H9 (cell line): ENCODE results near the gene DPCD. TPM values are rescaled to one million over a fixed set of nuclear protein-coding genes. Genes with fewer than 3 reads are reported as not detected.

ENCODE experiments used
- DNase-seq: peaks from one replicate; pipeline ENCODE4 v3.0.0-alpha.2; 2017
- H2AFZ ChIP-seq: one replicate; pipeline ENCODE4 v1.6.1; 2013; ENCODE audit warnings: mild to moderate bottlenecking, low read length, control low read depth, moderate library complexity
- H2AK5ac ChIP-seq: 2 replicates; pipeline ENCODE4 v1.6.1; 2013; ENCODE audit warnings: low read length, control low read depth, mixed read lengths; ENCODE audit not compliant: insufficient read length
- H2BK120ac ChIP-seq: one replicate; pipeline ENCODE4 v1.6.1; 2013; ENCODE audit warnings: low read depth, mild to moderate bottlenecking, low read length, control low read depth, inconsistent platforms; ENCODE audit not compliant: poor library complexity, severe bottlenecking
- H2BK12ac ChIP-seq: 2 replicates; pipeline ENCODE4 v1.6.1; 2013; ENCODE audit warnings: low read length, control low read depth, mixed read lengths, low read depth; ENCODE audit not compliant: insufficient read length
- H2BK15ac ChIP-seq: 2 replicates; pipeline ENCODE4 v1.6.1; 2013; ENCODE audit warnings: low read depth, low read length, control low read depth
- H2BK20ac ChIP-seq: one replicate; pipeline ENCODE4 v1.6.1; 2013; ENCODE audit warnings: low read depth, mild to moderate bottlenecking, low read length, control low read depth, inconsistent platforms; ENCODE audit not compliant: poor library complexity, severe bottlenecking
- H2BK5ac ChIP-seq: 2 replicates; pipeline ENCODE4 v1.6.1; 2013; ENCODE audit warnings: low read length, control low read depth, mixed read lengths; ENCODE audit not compliant: insufficient read length
- H3K14ac ChIP-seq: 2 replicates; pipeline ENCODE4 v1.6.1; 2013; ENCODE audit warnings: low read length, control low read depth; ENCODE audit not compliant: insufficient read depth
- H3K18ac ChIP-seq: 2 replicates; pipeline ENCODE4 v1.6.1; 2013; ENCODE audit warnings: low read depth, mild to moderate bottlenecking, mixed read lengths, low read length, control low read depth; ENCODE audit not compliant: insufficient read length
- H3K23ac ChIP-seq: 2 replicates; pipeline ENCODE4 v1.6.1; 2013; ENCODE audit warnings: low read length, control low read depth, mixed read lengths, low read depth; ENCODE audit not compliant: insufficient read length
- H3K23me2 ChIP-seq: 2 replicates; pipeline ENCODE4 v1.6.1; 2013; ENCODE audit warnings: low read depth, mild to moderate bottlenecking, mixed read lengths, low read length, control low read depth; ENCODE audit not compliant: insufficient read length, poor library complexity, severe bottlenecking
- H3K27ac ChIP-seq: 2 replicates; pipeline ENCODE4 v1.5.1; 2013; ENCODE audit warnings: low read length, control low read depth, mixed read lengths, low read depth; ENCODE audit not compliant: insufficient read length
- H3K27me3 ChIP-seq: 2 replicates; pipeline ENCODE4 v1.6.1; 2013; ENCODE audit warnings: low read length, control low read depth, inconsistent platforms; ENCODE audit not compliant: insufficient read depth
- H3K4ac ChIP-seq: 2 replicates; pipeline ENCODE4 v1.6.1; 2013; ENCODE audit warnings: low read depth, mild to moderate bottlenecking, control low read depth, inconsistent platforms, low read length, moderate library complexity
- H3K4me1 ChIP-seq: 2 replicates; pipeline ENCODE4 v1.6.1; 2013; ENCODE audit warnings: low read length, control low read depth, inconsistent platforms; ENCODE audit not compliant: insufficient read depth
- H3K4me2 ChIP-seq: 2 replicates; pipeline ENCODE4 v1.6.1; 2013; ENCODE audit warnings: low read length, control low read depth, mixed read lengths; ENCODE audit not compliant: insufficient read length, insufficient read depth
- H3K56ac ChIP-seq: 2 replicates; pipeline ENCODE4 v1.6.1; 2013; ENCODE audit warnings: low read depth, mild to moderate bottlenecking, mixed read lengths, low read length, control low read depth; ENCODE audit not compliant: insufficient read length
- H3K79me1 ChIP-seq: 2 replicates; pipeline ENCODE4 v1.6.1; 2013; ENCODE audit warnings: low read depth, mild to moderate bottlenecking, moderate library complexity, low read length, control low read depth, inconsistent platforms; ENCODE audit not compliant: insufficient read depth, poor library complexity, severe bottlenecking
- H3K79me2 ChIP-seq: 2 replicates; pipeline ENCODE4 v1.6.1; 2013; ENCODE audit warnings: low read length, control low read depth, inconsistent platforms; ENCODE audit not compliant: insufficient read depth
- H3K9ac ChIP-seq: 2 replicates; pipeline ENCODE4 v1.6.1; 2013; ENCODE audit warnings: low read length, control low read depth, mixed read lengths; ENCODE audit not compliant: insufficient read length; ENCODE audit errors: extremely low read depth
- H3K9me3 ChIP-seq: one replicate; pipeline ENCODE4 v1.6.1; 2013; ENCODE audit warnings: low read depth, low read length, inconsistent platforms; ENCODE audit not compliant: control insufficient read depth
- H3T11ph ChIP-seq: one replicate; pipeline ENCODE4 v1.6.1; 2013; ENCODE audit warnings: mild to moderate bottlenecking, low read length, control low read depth, inconsistent platforms
- H4K20me1 ChIP-seq: one replicate; pipeline ENCODE4 v1.6.1; 2013; ENCODE audit not compliant: control insufficient read depth, insufficient read length, insufficient read depth
- H4K5ac ChIP-seq: 2 replicates; pipeline ENCODE4 v1.6.1; 2013; ENCODE audit warnings: low read depth, mild to moderate bottlenecking, mixed read lengths, low read length, control low read depth; ENCODE audit not compliant: insufficient read length
- H4K8ac ChIP-seq: replicated peaks from 2 replicates; pipeline ENCODE4 v1.6.1; 2013; ENCODE audit warnings: low read length, control low read depth, mixed read lengths, low read depth; ENCODE audit not compliant: insufficient read length
- H4K91ac ChIP-seq: 2 replicates; pipeline ENCODE4 v1.6.1; 2013; ENCODE audit warnings: low read depth, mild to moderate bottlenecking, moderate library complexity, mixed read lengths, low read length, control low read depth; ENCODE audit not compliant: insufficient read length
- H3K27ac Mint-ChIP-seq, 3 experiments: 2 replicates in 2 of 3; 3 replicates in 1 of 3; pipeline ENCODE4 v1.8.0; 2020 to 2021; ENCODE audit warnings: mixed read lengths in 3 of 3, mild to moderate bottlenecking in 1 of 3, moderate library complexity in 1 of 3
- H3K27me3 Mint-ChIP-seq: 2 replicates; pipeline ENCODE4 v1.8.0; 2021; ENCODE audit warnings: low read depth, mild to moderate bottlenecking, moderate library complexity, mixed read lengths
- H3K36me3 Mint-ChIP-seq, 3 experiments: 2 replicates in 2 of 3; 3 replicates in 1 of 3; pipeline ENCODE4 v1.8.0; 2020 to 2021; ENCODE audit warnings: low read depth in 3 of 3, mixed read lengths in 3 of 3; ENCODE audit not compliant: insufficient read depth in 1 of 3
- H3K4me1 Mint-ChIP-seq, 2 experiments: 2 replicates each; pipeline ENCODE4 v1.8.0; 2020; ENCODE audit warnings: mixed read lengths in 2 of 2
- H3K4me3 Mint-ChIP-seq, 2 experiments: 2 replicates in 1 of 2; 3 replicates in 1 of 2; pipeline ENCODE4 v1.8.0; 2020 to 2021; ENCODE audit warnings: mild to moderate bottlenecking in 2 of 2, mixed read lengths in 2 of 2, moderate library complexity in 1 of 2
- H3K9me3 Mint-ChIP-seq, 2 experiments: 2 replicates in 1 of 2; 3 replicates in 1 of 2; pipeline ENCODE4 v1.8.0; 2020; ENCODE audit warnings: mild to moderate bottlenecking in 2 of 2, mixed read lengths in 2 of 2, moderate library complexity in 1 of 2
- WGBS: extraction: QIAGEN DNeasy Blood & Tissue Kit; methylation state at CpG from one replicate; pipeline ENCODE4 v1.1.7; 2013; ENCODE audit warnings: missing lambda C conversion rate, low lambda C conversion rate, mixed read lengths; ENCODE audit not compliant: insufficient read length; ENCODE audit errors: extremely low coverage; 5-methylcytosine and 5-hydroxymethylcytosine counted together
- total RNA-seq: library from RNA; stranded (reverse); gene quantifications from 2 replicates; pipeline ENCODE4 v1.2.1, GENCODE V29; 2021
- TF ChIP-seq, protein P1 (sequence below): fragments of 200-600 bp; sonication (generic); conservative IDR thresholded peaks from 3 replicates; pipeline ENCODE4 v1.8.0; 2021; ENCODE audit warnings: antibody characterized with exemption, mild to moderate bottlenecking

The DPCD gene
- total RNA-seq, 1 experiment from 2014 or later, result 21.8 TPM

DNA sequence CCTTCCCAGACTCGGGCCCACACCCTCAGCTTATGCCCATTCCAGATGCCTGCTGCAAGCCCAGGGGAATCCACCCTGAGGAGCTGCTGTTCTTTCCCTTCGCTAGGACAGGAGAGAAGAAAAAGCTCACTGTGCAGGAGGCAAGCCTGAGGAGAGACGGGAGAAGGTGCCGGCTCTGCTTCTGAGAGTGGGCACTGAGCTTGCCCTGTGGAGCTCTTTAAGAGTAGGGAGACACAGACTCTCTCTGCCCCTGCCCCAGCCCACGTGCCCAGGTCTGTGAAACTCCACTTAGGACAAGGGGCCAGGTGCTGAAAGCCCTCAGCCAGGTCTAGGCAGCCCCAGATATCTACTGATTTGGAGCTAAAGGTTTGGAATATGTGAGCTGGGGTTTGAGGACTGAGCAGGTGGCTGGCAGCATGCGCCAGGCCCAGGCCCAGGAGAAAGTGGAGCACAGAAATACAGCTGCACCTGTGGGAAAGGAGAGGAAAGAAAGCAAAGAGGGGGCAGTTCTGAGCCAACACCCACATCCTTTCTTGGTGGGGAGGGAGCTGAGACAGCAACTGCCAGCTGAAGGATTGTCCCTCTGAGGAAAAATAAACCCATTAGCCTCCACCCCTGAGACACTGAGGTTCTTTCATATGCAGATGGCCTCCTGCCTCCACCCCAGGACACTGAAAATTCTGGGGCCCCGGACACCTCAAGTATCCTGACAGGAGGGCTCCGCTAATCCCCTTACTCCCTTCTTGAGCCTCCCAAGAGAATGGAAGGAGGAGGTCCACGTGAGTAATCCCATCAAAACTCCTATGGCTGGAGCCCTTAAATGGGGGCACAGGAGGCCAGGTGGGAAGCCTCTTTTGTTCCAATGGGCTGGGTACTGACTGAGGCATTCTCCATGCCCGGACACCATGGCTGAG, 7.4 kb upstream of the DPCD start:
- DNase-seq, result no peak
- no CpG with 5 or more reads among the region's 10 CpGs for WGBS

More for the DNA sequence above, 7.4 kb upstream of the DPCD start:
- no peak overlapping the region for H2AK5ac ChIP-seq
- H4K20me1 ChIP-seq, result peaks cover 3% of the 10 kb centered on the region
- Mint-ChIP-seq H3K4me3 (peak overlapping the region in 1 of 2 experiments; percentile 16; a peak in 2 of 5 replicates), H3K27me3 (peaks cover 8% of the 10 kb centered on the region), H3K9me3 (peaks cover 3 to 8% of the 10 kb centered on the region in 2 experiments; a peak in 3 of 5 replicates), H3K27ac (peak overlapping the region; percentile 35 to 94 (median 47); a peak in 2 of 7 replicates), H3K36me3 (peaks cover 32 to 75% (median 58%) of the 10 kb centered on the region in 3 experiments), H3K4me1 (peaks cover 22 to 31% of the 10 kb centered on the region in 2 experiments)
- no peak overlapping the region for H4K91ac ChIP-seq
- no peaks in the 10 kb centered on the region for H3K79me1 ChIP-seq
- no peak overlapping the region for H3K23ac ChIP-seq
- no peak overlapping the region for H3K9ac ChIP-seq
- no peaks in the 10 kb centered on the region for H3K79me2 ChIP-seq
- no peak overlapping the region for H3K4ac ChIP-seq
- H3K4me2 ChIP-seq, result no peak overlapping the region
- no peak overlapping the region for H2BK120ac ChIP-seq
- H2BK12ac ChIP-seq, result no peak overlapping the region
- no peak overlapping the region for H2AFZ ChIP-seq
- no peaks in the 10 kb centered on the region for H3K9me3 ChIP-seq
- H3K23me2 ChIP-seq, result no peaks in the 10 kb centered on the region
- H3K18ac ChIP-seq, result no peak overlapping the region
- H3T11ph ChIP-seq, result no peak overlapping the region
- no peak overlapping the region for H4K5ac ChIP-seq
- no peak overlapping the region for H3K27ac ChIP-seq
- H3K4me1 ChIP-seq, result 0 out of 2 replicates have a peak, but pooled peaks cover 2% of the 10 kb centered on the region
- H3K27me3 ChIP-seq, result no peaks in the 10 kb centered on the region
- H3K56ac ChIP-seq, result no peak overlapping the region
- H3K14ac ChIP-seq, result no peak overlapping the region
- H2BK15ac ChIP-seq, result no peak overlapping the region
- no peak overlapping the region for H2BK5ac ChIP-seq
- TF ChIP-seq, protein P1, sequence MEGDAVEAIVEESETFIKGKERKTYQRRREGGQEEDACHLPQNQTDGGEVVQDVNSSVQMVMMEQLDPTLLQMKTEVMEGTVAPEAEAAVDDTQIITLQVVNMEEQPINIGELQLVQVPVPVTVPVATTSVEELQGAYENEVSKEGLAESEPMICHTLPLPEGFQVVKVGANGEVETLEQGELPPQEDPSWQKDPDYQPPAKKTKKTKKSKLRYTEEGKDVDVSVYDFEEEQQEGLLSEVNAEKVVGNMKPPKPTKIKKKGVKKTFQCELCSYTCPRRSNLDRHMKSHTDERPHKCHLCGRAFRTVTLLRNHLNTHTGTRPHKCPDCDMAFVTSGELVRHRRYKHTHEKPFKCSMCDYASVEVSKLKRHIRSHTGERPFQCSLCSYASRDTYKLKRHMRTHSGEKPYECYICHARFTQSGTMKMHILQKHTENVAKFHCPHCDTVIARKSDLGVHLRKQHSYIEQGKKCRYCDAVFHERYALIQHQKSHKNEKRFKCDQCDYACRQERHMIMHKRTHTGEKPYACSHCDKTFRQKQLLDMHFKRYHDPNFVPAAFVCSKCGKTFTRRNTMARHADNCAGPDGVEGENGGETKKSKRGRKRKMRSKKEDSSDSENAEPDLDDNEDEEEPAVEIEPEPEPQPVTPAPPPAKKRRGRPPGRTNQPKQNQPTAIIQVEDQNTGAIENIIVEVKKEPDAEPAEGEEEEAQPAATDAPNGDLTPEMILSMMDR, result no peak
- no peak overlapping the region for H2BK20ac ChIP-seq
- no peak overlapping the region for H4K8ac ChIP-seq
